GM23338 (cell line): ENCODE measurements around the gene C17orf107. TPM values are rescaled to one million over a fixed set of nuclear protein-coding genes. Genes with fewer than 3 reads are reported as not detected.

Source experiments
- ATAC-seq: fragments of 200-7000 bp; cut with Tn5 transposase; 3 replicates; pipeline ENCODE4 v1.9.1; 2020
- DNase-seq: peaks from one replicate; pipeline ENCODE4 v3.0.0-alpha.2; 2015; ENCODE audit warnings: low spot score
- H2AFZ ChIP-seq: fragments of 200-600 bp; sonication (generic); 2 replicates; pipeline ENCODE4 v1.8.0; 2016; ENCODE audit warnings: antibody characterized with exemption, mild to moderate bottlenecking, moderate library complexity
- H3F3A ChIP-seq: fragments of 200-600 bp; sonication (generic); replicated peaks from 2 replicates; pipeline ENCODE4 v1.8.0; 2017; ENCODE audit warnings: antibody characterized with exemption, mixed run types, low read depth
- H3K27ac ChIP-seq: fragments of 200-600 bp; sonication (generic); 2 replicates; pipeline ENCODE4 v1.6.1; 2016; ENCODE audit warnings: low read depth
- H3K27me3 ChIP-seq: fragments of 200-600 bp; sonication (generic); 2 replicates; pipeline ENCODE4 v1.8.0; 2016; ENCODE audit warnings: mild to moderate bottlenecking, mixed run types, moderate library complexity; ENCODE audit not compliant: insufficient read depth
- H3K36me3 ChIP-seq: fragments of 200-600 bp; sonication (generic); 2 replicates; pipeline ENCODE4 v1.8.0; 2016; ENCODE audit warnings: mild to moderate bottlenecking; ENCODE audit not compliant: insufficient read depth
- H3K4me1 ChIP-seq: fragments of 200-600 bp; sonication (generic); 2 replicates; pipeline ENCODE4 v1.8.0; 2016; ENCODE audit warnings: mild to moderate bottlenecking, moderate library complexity; ENCODE audit not compliant: insufficient read depth
- H3K4me2 ChIP-seq: fragments of 200-600 bp; sonication (generic); 2 replicates; pipeline ENCODE4 v1.7.1; 2017; ENCODE audit warnings: mixed run types
- H3K4me3 ChIP-seq: fragments of 200-600 bp; sonication (generic); 2 replicates; pipeline ENCODE4 v1.6.1; 2016; ENCODE audit warnings: mixed run types
- H3K79me2 ChIP-seq: fragments of 200-600 bp; sonication (generic); replicated peaks from 2 replicates; pipeline ENCODE4 v1.8.0; 2017; ENCODE audit warnings: mild to moderate bottlenecking; ENCODE audit not compliant: insufficient read depth
- H3K9me2 ChIP-seq: fragments of 200-600 bp; sonication (generic); 2 replicates; pipeline ENCODE4 v1.8.0; 2017; ENCODE audit not compliant: insufficient read depth
- H4K20me1 ChIP-seq: fragments of 200-600 bp; sonication (generic); replicated peaks from 2 replicates; pipeline ENCODE4 v1.8.0; 2017; ENCODE audit warnings: mild to moderate bottlenecking; ENCODE audit not compliant: insufficient read depth
- H3K27ac Mint-ChIP-seq: 2 replicates; pipeline ENCODE4 v1.8.0; 2020; ENCODE audit warnings: inconsistent platforms, mild to moderate bottlenecking, moderate library complexity, mixed read lengths
- H3K27me3 Mint-ChIP-seq: 3 replicates; pipeline ENCODE4 v1.8.0; 2022; ENCODE audit warnings: low read depth, mild to moderate bottlenecking, moderate library complexity, mixed read lengths, inconsistent platforms; ENCODE audit not compliant: insufficient read depth, poor library complexity
- H3K36me3 Mint-ChIP-seq: 3 replicates; pipeline ENCODE4 v1.8.0; 2021; ENCODE audit warnings: low read depth, mild to moderate bottlenecking, inconsistent platforms, moderate library complexity, mixed read lengths
- H3K4me1 Mint-ChIP-seq: 3 replicates; pipeline ENCODE4 v1.8.0; 2020; ENCODE audit warnings: mild to moderate bottlenecking, inconsistent platforms, mixed read lengths
- H3K4me3 Mint-ChIP-seq: 3 replicates; pipeline ENCODE4 v1.8.0; 2021; ENCODE audit warnings: moderate library complexity, mild to moderate bottlenecking, inconsistent platforms, mixed read lengths
- H3K9me3 Mint-ChIP-seq: 3 replicates; pipeline ENCODE4 v1.8.0; 2020; ENCODE audit warnings: moderate library complexity, mild to moderate bottlenecking, inconsistent platforms, mixed read lengths
- CREB1 ChIP-seq: fragments of 250-450 bp; sonication (Bioruptor Pico); IDR thresholded peaks from 2 replicates; pipeline ENCODE4 v1.5.0; 2020; ENCODE audit warnings: low read depth, mild to moderate bottlenecking, moderate library complexity
- EZH2phosphoT487 ChIP-seq: fragments of 200-600 bp; sonication (generic); IDR thresholded peaks from one replicate; pipeline ENCODE4 v1.8.1; 2018; ENCODE audit warnings: antibody characterized with exemption; ENCODE audit not compliant: unreplicated experiment
- POLR2AphosphoS5 ChIP-seq: IDR thresholded peaks from 2 replicates; pipeline ENCODE4 v1.6.1; 2016; ENCODE audit warnings: antibody characterized with exemption, low read depth
- ZNF114 ChIP-seq: fragments of 250-450 bp; sonication (Bioruptor Pico); IDR thresholded peaks from 2 replicates; pipeline ENCODE4 v1.5.0; 2020; ENCODE audit warnings: mild to moderate bottlenecking, moderate library complexity
- polyA plus RNA-seq: library from polyadenylated mRNA; unstranded; fragments of >200 nt; fragmentation: Nextera tagmentation; extraction: Ambion mirVana; gene quantifications from 2 replicates; pipeline ENCODE4 v1.2.1, GENCODE V29; 2016
- total RNA-seq: library from RNA; depleted of rRNA; stranded (reverse); fragments of >200 nt; shearing (Covaris generic); gene quantifications from 2 replicates; pipeline ENCODE4 v1.2.3, GENCODE V29; 2014
- TF ChIP-seq, protein P1 (sequence below): IDR thresholded peaks from one replicate; pipeline ENCODE4 v1.6.1; 2018; ENCODE audit warnings: antibody characterized with exemption; ENCODE audit not compliant: unreplicated experiment

C17orf107 gene
- total and polyA plus RNA-seq, 2 experiments from 2014 or later: 1.9 to 5.9 TPM

DNA sequence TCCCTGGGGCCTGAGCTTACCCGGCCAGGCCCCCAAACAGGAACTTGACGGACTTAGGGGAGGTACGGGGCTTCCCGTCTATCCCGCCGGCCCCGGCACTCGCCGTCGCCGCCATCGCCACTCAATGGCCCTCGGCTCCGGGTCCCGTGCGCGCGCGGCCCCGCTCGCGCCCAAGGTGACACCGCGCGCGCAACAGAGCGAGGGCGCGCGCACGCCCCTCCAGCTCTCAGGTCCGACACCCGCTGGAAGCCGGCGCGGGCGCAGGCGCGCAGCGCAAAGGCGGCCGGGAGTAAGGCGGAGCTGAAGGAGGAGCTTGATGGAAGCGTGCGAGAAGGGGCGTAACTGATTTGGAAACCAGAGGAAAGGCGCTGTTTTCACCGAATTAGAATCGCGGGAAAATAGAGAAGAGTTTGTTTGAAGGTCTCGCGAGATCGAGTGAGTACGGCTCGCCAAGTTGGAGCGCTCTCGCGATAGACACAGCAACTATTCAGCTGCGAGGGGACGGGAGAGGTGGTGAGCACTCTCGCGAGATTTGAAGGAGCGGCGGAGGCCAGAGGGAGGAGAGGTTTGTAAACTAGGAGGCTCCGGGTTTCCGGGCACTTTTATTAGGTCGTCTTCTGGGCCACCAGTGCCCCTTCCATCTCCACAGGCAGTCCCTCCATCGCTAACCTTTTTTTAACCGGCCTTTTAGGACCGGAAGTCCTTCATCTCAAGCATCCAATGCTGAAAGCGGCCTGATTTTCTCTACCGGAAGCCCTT is 40.6 kb downstream of the C17orf107 start, which contains the start of the genes RNF167 and SLC25A11:
Gene RNF167, plus strand, starts transcription at position 473 of the 759 bp plus-strand sequence. CDS start 642 bp downstream, outside the sequence.
Gene SLC25A11, minus strand, starts transcription at position 251 of the 759 bp plus-strand sequence. Its CDS starts 136 bp downstream, at position 115.
- H3K79me2 ChIP-seq: peaks cover 36% of the 10 kb centered on the region
- Mint-ChIP-seq H3K9me3 (no peaks in the 10 kb centered on the region), H3K4me1 (peaks cover 30% of the 10 kb centered on the region), H3K36me3 (peaks cover 79% of the 10 kb centered on the region), H3K27ac (peak within 1 kb of the TSS; percentile 100), H3K27me3 (peaks cover 24% of the 10 kb centered on the region), H3K4me3 (peak within 1 kb of the TSS; percentile 92)
- peak within 1 kb of the TSS; percentile 100 for H3K4me2 ChIP-seq
- H3K9me2 ChIP-seq: no peaks in the 10 kb centered on the region
- H2AFZ ChIP-seq: 0 out of 2 replicates have a peak within 1 kb of the TSS, but pooled peaks have one; percentile 26
- H3F3A ChIP-seq: peaks cover 42% of the 10 kb centered on the region
- peak within 1 kb of the TSS; percentile 78 for H3K4me3 ChIP-seq
- ATAC-seq (peak; percentile 74), DNase-seq (peak; percentile 100)
- H3K27me3 ChIP-seq: no peaks in the 10 kb centered on the region
- H4K20me1 ChIP-seq: peaks cover 19% of the 10 kb centered on the region; the same call in 1 of the 2 replicates
- H3K27ac ChIP-seq: peak within 1 kb of the TSS; percentile 84
- peaks cover 5% of the 10 kb centered on the region for H3K36me3 ChIP-seq
- TF ChIP-seq CREB1: peak; percentile 18; the same call in 1 of the 2 replicates
- TF ChIP-seq ZNF114 (CRISPR knock-in tag): no peak
- TF ChIP-seq POLR2AphosphoS5: peak; percentile 89
- TF ChIP-seq EZH2phosphoT487: no peak
- peaks cover 25% of the 10 kb centered on the region for H3K4me1 ChIP-seq

GRCh38 chr17:4940555-4941318 is 41.4 kb downstream of the C17orf107 start:
- TF ChIP-seq, protein P1, sequence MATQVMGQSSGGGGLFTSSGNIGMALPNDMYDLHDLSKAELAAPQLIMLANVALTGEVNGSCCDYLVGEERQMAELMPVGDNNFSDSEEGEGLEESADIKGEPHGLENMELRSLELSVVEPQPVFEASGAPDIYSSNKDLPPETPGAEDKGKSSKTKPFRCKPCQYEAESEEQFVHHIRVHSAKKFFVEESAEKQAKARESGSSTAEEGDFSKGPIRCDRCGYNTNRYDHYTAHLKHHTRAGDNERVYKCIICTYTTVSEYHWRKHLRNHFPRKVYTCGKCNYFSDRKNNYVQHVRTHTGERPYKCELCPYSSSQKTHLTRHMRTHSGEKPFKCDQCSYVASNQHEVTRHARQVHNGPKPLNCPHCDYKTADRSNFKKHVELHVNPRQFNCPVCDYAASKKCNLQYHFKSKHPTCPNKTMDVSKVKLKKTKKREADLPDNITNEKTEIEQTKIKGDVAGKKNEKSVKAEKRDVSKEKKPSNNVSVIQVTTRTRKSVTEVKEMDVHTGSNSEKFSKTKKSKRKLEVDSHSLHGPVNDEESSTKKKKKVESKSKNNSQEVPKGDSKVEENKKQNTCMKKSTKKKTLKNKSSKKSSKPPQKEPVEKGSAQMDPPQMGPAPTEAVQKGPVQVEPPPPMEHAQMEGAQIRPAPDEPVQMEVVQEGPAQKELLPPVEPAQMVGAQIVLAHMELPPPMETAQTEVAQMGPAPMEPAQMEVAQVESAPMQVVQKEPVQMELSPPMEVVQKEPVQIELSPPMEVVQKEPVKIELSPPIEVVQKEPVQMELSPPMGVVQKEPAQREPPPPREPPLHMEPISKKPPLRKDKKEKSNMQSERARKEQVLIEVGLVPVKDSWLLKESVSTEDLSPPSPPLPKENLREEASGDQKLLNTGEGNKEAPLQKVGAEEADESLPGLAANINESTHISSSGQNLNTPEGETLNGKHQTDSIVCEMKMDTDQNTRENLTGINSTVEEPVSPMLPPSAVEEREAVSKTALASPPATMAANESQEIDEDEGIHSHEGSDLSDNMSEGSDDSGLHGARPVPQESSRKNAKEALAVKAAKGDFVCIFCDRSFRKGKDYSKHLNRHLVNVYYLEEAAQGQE: no peak
- TF ChIP-seq POLR2AphosphoS5: peak; percentile 36; the same call in 1 of the 2 replicates
- DNase-seq: peak; percentile 96
- H3K36me3 Mint-ChIP-seq: peaks cover 86% of the 10 kb centered on the region

More at GRCh38 chr17:4940555-4941318, 41.4 kb downstream of the C17orf107 start:
- H3K27me3 Mint-ChIP-seq: peaks cover 32% of the 10 kb centered on the region
- Histone ChIP-seq H4K20me1 (peaks cover 24% of the 10 kb centered on the region), H3K4me3 (peak overlapping the region; percentile 78), H3K79me2 (peaks cover 44% of the 10 kb centered on the region), H3K27ac (peak overlapping the region; percentile 80), H3F3A (peaks cover 49% of the 10 kb centered on the region), H3K4me1 (peaks cover 32% of the 10 kb centered on the region), H3K36me3 (peaks cover 12% of the 10 kb centered on the region), H3K9me2 (no peaks in the 10 kb centered on the region), H2AFZ (no peak overlapping the region), H3K4me2 (peak overlapping the region; percentile 99), H3K27me3 (no peaks in the 10 kb centered on the region)
- peak; percentile 67 for ATAC-seq
- peaks cover 38% of the 10 kb centered on the region for H3K4me1 Mint-ChIP-seq
- peak overlapping the region; percentile 92 for H3K4me3 Mint-ChIP-seq
- H3K9me3 Mint-ChIP-seq: no peaks in the 10 kb centered on the region
- peak overlapping the region; percentile 100 for H3K27ac Mint-ChIP-seq
